GM19463 (cell line): ENCODE measurements around the gene MRGPRG.

Experiments used
- ATAC-seq: cut with Tn5 transposase; IDR thresholded peaks from one replicate; pipeline ENCODE4 v1.9.1; 2021; ENCODE audit warnings: mild to moderate bottlenecking, moderate library complexity; ENCODE audit not compliant: unreplicated experiment

The MRGPRG gene

DNA sequence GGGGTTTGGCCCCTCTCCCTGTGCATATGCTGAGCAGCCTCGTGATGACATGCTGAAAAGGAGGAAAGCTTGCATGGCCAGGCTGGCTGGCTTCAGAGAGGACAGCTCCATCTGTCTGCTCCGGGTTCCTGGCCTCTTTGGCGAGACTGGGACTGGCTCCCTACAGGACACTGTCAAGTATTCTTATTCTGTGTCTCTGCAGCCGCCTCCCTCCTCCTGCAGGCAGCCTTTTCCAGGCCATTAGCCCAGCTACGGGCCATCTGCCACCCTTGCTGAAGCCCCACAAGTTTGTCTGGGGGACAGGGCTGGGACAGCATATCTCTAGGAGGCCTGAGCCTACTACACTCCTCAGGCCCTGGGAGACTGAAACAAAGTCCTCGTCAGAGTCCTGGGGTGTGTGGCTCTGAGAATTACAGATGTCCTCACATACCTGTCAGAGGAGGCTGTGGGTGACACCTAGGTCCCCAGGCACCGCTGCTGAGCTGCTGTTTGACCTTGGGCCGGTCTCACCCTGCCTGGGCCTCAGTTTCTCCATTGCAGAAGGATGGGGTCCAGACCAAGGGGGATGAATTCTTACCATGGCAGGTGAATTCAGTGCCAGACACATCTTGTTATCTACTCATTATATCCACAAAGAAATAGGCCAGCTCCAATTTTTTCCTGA, 11.0 kb downstream of the MRGPRG start:
- no peak for ATAC-seq

DNA sequence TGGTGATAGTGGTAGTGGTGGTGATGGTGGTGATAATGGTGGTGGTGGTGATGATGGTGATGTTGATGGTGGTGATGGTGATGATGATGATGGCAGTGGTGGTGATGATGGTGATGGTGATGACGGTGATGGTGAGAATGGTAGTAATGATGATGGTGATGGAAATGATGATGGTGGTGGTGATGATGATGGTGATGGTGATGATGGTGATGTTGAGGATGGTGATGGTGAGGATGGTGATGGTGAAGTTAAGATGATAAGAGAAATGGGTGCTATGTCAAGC, 11.8 kb downstream of the MRGPRG start:
- ATAC-seq = no peak

DNA sequence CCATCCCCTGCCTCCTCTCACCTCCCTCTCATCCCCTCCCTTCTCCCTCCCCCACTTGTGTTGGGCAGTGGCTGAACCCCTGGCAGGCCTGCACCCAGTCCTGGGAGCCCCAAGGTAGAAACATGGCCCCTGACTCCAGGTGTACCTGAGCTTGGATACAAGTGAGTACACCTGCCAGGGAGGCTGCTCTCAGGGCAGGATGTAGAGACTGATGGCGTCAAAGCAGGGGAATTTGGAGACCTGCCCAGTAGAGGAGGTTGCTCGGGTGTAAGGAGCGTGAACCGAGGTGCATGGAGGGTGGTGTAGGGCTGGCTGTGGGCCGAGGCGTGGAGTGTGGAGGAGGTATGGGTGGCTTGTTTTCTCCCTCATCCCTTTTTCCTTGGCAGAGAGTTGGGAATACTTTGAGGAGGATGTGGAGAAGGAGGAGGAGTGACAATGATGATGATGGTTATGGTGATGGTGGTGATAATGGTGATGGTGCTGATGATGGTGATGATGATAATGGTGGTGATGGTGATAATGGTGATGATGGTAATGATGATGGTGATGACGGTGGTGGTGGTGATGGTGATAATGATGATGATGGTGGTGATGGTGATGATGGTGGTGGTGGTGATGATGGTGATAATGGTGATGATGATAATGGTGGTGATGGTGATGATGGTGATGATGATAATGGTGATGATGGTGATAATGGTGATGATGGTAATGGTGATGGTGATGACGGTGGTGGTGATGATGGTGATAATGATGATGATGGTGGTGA, 12.3 kb downstream of the MRGPRG start:
- ATAC-seq = no peak

DNA sequence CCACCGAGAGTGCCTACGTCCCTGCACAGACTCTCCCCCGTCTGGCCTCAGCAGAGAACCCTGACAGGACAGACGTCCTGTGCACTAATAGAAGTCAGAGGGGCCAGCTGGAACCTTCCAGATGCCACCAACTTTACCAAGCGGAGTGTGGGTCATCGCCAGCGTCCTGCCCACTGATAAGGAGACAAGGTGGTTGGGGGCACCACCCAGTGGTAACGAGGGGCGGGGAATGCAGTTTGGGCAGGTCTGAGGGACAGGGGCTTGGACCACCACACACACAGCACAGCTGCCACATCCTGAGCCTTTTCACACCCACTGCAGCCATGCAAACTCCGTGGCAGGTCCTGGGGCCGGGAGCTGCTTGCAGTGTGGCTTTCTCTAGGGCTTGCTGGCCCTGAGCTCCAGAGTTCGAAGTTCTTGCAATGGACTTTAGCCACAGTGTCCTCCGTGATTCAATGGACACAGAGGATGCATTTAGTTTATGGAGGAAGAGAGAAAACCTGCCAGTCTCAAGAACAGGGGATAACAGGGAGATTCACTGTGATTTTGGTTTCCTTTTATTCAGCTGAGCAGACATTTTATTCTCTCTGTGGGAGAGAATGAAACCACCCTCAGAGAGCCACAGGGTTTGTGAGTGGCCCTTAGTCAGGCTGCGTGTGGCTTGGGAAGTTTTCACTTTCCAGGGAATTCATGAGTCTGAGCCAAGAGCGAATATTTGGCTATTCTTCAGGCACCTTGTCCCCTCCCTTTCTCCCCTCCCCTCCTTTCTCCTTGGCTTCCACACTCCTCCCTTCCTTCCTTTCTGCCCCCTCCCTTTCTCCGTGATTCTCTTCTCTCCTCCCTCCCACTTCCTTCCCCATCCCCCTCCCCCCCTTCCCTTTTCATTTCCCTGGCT, 13.1 kb downstream of the MRGPRG start:
- ATAC-seq = no peak

DNA sequence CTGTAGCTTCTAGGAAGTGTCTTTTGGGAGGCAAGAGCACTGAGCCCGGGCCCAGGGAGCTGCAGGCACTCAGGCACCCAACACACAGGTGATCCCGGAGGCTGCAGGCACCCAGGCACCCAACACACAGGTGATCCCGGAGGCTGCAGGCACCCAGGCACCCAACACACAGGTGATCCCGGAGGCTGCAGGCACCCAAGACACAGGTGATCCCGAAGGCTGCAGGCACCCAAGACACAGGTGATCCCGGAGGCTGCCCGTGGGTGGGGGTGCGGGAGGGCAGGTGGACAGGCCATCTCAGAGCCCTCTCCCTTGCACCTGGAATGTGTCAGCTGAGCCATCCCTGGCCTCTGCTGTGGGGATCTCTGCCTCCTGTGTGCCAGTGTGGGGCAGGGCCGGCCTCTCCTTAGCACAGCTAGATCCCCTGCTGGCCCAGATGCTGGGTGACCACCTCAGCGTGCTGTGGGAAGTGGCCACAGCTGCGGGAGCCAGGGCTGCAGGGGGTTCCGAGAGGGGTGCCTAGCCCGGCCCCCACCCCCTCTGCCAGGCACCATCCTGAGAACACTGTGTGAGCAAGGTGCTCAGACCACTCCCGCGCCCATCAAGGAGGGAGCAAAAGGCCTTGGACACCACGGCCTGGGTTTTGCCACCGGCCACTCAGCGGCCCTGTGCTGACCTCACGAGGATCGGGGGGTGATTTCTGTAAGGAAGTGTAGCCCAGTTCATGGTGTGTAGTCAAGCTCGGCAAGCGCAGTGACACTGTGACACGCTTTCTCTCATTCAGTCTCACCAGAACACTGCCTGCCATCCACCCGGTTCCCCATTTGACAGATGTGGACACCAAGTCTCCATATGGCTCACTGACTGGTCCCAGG, 14.2 kb downstream of the MRGPRG start:
- ATAC-seq = no peak

DNA sequence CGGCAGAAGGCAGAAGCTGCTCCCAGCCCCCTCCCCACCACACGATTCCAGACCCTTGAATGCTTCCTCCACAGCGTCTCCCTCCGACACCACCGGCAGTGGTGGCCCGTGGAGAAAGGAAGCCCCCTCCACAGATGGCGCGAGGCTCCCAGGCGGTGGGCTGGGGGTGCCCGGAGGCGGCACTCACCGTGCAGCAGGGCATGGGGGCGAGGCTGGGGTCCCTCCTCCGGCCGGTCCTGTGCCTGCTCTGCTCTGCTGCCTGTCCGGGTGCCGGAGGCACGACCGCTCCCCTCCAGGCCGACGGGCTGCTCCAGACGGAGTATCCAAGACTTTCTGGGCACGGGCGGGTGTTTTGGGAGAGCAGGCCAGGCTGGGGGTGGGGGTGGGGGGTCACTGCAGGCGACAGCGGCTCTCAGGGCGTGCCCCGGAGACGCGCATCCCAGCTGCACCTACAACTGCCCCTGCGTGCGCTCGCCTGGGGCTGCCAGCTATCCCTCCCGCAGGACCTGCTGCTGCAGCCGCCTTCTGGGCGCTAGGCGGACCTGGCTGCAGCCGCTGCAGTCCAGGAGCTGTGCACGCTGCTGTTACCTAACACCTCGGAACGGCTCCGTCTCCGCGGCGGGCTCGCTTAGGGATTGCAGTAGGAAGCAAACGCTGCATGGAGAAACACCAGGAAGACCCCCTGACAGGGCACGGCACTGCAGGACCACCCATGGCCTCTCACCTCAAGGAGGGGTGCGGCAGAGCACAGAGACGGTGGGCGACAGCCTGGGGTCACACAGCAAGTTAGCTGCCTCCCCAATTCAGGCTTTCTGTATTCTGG, 15.2 kb downstream of the MRGPRG start:
- ATAC-seq = no peak

DNA sequence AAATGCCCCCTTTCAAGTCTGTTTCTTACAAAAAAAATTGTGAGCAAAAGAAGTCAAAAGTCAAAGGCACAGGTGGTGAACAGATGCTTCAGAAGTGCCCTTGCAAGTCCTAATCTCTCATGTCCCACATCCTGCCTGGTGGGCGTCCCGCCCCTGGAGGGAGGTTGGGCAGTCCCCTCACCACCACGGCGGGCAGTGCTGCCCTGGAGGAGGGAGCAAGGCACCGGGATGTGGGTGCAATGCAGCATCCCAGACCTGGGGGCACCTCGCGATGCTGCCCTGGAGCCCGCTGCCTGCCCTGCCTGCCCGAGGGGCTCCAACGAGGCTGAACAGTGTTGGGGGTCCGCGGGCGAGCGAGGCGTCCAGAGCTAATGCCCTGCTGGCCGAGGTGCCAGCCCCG, 15.9 kb downstream of the MRGPRG start:
- no peak for ATAC-seq

DNA sequence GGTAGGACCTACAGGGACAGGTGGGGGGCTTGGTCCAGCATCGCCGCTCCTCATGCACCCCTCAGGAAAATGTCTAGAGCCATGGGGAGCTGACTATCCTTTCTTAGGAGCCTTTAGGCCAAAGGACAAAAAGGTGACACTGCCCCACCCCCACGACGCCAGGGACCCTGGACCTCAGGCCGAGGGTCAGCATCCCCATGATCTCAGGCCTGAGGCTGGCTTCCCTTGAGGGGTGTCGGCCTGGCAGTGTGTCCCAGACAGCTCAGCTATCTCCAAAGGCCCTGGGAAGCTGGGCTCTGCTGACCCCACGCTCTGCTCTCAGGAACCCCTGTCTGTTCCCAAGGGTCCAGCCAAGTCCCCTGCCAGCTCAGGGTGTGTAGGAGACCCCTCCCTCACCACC, 16.3 kb downstream of the MRGPRG start:
- ATAC-seq = no peak

DNA sequence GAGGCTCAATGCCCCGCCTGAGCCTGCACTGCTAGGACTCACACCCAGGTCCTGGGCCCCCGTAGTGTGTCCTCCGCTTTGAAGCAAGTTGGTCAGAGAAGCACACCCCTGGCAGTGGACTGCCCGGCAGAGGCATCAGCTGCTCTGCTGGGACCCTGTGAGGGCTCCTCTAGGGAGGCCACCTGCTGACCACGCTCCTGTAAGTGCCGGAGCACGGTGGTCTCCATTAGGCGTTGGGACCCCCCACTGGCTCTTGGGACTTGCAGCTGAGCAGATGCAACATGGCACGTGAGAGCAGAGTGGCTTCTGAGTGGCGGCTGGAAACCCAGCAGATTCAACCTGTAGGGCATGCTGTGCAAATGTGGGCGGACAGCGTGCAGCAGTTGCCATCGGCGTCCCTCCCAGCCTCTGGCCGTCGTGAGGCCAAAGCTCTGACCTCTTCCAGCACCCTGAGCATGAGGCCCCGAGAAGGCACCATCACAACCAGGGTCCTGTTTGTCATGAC, 16.9 kb downstream of the MRGPRG start:
- ATAC-seq = no peak

DNA sequence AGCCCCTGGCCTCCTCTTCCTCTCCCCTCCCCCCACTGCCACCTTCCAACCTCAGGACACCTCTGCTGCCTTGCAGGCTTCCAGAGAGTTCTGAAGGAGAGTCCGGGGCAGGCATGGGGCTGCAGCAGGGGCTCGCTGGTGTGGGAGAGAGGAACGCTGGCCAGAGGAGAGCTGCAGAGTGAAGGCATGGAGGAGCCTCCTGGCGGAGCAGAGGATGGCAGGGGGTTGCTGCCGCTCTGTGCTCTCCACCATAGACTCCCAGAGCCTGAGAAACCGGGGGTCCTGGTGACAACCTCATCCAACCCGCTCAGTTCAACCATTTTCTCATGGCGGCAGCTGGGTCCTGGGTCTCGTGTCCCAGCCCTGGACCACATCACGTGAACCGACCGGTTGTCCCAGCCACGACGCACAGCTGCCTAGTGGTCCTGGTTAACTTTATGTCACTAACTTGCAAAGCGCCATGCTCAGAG, 17.5 kb downstream of the MRGPRG start:
- ATAC-seq = no peak

DNA sequence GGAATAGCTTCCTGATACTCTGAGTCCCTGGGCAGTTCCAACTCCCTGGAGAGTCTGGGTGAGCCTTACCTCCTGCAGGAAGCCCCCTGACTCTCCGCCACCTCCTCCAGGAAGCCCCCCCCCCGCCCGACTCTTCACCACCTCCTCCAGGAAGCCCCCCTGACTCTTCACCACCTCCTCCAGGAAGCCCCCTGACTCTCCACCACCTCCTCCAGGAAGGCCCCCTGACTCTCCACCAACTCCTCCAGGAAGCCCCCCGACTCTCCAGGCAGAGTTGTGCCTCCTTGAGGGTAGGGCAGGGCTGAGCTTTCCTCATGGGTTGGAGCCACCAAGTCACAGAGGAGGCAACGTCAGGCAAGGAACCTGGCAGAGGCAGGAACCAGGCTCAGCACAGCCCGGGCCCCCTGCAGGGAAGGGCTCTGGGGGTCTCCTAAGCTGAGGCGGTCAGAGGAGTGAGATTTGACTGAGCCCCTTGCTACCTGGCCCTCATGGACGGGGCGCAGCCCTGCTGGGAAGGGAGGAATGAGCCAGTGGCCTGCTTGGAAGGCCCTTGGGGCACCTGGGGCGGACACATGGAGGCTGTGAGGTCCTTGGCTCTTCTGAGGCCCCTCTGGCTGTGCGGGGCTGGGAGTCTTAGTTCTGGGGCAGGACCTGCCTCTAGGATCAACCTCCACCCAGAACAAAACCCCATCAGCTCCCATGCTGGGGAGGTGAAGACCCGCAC, 18.1 kb downstream of the MRGPRG start:
- no peak for ATAC-seq

DNA sequence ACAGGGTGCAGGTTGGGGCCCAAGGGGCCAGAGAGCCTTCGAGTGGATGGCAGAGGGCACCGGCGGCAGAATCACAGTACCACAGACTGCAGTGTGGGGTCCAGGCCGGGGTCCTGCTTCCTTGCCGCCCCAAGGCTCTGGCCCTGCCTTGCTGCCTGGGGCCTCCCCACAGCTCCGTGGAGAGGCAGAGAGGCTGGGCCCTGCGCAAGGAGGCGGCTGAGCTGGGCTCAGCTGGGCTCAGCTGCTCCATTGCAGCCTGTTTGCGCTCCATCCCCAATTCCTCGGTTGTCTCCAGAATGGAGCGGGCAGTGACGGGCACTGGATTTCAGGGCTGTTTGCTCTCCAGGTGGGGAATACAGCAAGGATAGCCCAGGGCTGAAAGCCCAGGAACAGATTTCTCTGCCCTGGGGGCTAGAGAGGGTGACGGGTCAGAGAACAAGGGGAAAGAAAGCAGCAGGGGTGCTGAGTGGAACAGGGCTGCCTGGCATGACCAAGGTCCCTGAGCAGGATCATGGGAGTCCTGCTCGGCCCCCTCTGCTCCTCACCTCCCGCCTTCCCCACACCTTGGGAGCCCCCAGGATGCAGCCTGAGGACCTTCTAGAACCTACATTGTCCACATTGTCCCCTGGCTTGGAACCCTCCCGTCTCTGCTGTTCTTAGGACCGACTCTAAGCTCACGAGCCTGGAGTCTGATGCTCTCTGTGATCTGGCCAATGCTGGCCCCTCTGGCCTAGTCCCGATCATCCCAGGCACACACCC, 18.9 kb downstream of the MRGPRG start:
- no peak for ATAC-seq

DNA sequence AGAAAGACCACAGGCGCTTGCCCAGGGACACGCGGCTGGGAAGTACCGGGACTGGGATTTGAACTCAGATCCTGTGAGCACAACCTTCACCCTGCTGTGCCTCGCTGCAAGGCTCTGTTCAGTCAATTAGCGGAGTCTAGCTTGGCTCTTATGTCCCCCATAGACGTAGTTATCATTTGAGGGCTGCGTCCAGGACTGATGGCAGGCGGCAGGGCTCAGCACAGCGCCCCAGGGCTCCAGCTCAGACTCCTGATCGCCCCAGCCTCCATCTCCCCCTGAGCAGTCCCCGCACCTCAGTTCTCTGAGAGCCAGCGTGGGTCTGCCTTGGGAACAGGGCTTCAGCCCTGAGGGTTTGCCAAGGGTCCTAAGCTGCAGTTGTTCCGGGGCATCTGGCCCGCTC, 19.8 kb downstream of the MRGPRG start:
- ATAC-seq = no peak

DNA sequence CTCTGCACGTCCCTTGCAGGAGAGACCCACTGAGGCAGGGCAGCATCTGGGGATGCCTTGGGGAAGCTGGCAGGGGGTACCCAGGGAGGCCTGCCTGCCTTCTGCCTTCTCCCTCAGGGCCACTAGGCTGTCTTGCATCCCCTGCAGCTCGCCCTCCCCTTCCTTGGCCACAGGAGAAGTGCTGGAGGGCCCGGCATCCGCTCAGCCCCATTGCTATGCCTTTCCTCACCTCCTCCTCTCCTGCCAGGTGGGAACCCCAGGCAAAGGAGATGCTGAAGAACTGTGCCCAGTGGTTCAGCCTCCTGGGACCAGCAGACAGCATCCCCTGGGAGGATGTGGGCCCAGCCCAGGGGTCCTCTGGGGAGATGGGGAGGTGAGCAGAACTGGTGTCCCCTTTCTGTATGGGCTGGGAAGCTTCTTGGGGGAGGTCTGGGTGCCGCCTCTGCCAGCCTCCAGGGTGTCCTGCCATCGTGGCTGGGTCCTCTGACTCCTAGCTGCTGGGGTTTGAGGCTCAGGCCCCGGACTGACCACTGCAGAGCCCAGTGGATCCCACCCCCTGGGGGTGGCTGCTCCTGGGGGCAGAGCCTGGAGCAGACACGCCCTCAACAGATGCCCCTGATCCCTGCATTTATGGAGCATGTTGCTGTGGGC, 20.6 kb downstream of the MRGPRG start:
- ATAC-seq = no peak

DNA sequence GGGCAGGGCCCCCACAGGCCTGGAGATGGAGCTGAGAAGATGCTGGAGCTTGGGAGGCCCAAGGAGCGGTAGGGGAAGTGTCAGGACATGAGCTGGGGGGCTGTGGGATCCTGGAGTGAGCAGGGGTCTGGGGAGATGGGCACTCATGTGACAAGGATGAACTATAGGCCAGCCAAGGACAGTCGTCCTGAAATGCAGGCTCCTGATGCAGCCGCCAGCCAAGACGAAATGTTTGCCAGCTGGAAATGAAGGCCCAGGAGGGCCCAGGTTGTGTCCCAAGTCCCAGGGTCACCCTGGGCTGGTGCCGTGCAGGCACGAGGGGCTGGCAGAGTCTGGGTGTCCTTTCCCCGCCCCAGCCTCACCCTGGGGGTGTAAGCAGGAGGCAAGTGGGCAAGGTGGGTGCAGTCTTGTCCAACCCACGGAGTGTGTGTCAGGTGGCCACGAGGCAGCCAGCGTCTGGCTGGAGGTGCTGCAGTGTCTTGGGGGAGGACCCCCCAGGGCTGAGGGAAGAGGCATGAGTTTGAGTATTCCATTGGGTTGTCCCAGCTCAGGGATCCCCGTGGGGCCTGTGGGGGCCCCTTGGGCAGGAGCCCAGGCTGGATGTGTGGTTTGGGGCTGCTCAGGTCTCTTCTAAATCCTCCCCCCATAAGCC, 21.4 kb downstream of the MRGPRG start:
- ATAC-seq = no peak

DNA sequence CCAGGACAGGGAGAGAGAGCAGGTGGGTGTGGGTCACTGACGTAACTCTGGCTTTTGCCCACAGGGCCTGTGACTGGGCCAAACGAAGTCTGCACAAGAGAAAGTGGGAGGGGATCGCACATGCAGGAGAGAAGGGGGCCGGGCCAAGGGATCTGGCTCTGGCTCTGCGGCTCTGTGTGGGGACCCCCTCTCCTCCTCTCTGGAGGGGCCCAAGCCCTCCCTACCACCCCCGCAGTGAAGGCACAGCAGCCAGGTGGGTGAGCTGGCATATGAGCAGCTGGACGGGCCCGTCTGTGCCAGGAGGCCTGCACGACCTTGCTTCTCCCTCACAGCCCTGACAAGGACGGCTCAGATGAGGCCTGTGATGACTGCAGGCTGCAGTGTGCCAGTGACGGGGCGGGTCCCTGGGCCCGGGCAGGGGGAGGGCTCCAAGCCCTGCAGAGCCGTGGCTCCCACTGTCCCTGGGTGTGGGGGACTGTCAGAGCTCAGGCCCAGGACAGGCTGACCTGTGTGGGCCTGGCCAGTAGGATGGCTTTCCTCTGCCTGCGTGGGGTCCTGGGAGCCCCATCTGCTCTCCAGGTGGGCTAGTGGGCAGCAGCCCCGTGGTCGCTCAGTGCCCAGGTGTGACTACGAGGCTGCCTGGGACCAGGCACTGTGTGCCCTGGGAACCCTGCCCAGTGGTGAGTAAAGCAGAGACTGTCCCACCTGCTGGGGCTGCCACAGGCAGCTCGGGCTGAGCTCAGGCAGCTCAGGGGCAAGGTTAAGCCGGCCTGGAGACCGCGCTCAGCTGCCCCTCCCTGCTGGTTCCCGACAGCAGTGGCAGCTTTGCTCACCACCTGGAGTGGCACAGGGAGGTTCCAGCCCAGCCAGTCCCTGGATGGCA, 22.2 kb downstream of the MRGPRG start:
- ATAC-seq = no peak
